Measurements from ENCODE around the gene PIP5K1C. TPM values are rescaled to one million over a fixed set of nuclear protein-coding genes. Genes with fewer than 3 reads are reported as not detected.

PIP5K1C gene
- total and polyA plus RNA-seq, 10 of the 15 experiments (the other 5 are each of a cell fraction or from before 2014, with no cell fraction given), result 0.39 to 19.6 (median 5.3) TPM

DNA sequence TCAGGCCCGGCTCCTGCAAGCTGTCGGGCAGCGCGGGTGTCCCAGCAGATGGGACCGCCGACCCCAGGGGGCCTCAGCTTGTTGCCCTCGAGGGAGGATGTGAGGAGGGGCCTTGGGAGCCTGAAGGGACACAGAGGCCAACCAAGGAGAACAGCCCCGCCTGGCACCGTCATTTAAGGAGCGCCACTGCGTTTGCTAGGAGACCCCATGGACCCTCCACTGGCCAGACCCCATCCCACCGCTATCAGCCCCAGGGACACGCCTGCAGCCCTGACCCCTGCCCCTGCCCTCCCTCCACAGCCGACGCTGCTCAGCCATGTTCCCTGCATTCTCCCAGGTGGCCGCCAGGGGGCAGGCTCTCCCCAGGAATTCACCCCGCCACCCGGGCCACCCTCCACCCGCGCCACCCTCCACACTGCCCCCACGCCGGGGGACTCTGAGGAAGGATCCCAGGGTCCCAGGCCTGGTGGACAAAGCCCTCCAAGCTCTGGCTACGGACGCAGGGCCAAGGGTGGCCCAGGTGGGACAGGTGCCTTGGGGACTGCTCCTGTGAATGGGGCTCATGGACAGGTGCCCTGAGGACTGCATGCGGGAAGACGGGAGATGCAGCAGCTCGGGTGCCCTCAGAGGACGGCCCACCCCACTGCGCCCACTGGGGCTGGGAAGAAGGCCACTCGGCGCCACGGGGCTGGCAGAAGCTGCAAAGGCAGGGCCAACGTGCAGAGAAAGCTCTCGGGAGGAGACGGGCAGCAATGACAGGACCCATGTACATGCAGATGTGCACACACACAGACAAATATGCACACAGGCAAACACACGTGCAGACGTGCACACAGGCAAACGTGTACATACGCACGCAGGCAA is 34.4 kb downstream of the PIP5K1C start (continued):
- TF ChIP-seq, protein P1, sequence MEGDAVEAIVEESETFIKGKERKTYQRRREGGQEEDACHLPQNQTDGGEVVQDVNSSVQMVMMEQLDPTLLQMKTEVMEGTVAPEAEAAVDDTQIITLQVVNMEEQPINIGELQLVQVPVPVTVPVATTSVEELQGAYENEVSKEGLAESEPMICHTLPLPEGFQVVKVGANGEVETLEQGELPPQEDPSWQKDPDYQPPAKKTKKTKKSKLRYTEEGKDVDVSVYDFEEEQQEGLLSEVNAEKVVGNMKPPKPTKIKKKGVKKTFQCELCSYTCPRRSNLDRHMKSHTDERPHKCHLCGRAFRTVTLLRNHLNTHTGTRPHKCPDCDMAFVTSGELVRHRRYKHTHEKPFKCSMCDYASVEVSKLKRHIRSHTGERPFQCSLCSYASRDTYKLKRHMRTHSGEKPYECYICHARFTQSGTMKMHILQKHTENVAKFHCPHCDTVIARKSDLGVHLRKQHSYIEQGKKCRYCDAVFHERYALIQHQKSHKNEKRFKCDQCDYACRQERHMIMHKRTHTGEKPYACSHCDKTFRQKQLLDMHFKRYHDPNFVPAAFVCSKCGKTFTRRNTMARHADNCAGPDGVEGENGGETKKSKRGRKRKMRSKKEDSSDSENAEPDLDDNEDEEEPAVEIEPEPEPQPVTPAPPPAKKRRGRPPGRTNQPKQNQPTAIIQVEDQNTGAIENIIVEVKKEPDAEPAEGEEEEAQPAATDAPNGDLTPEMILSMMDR (IDR thresholded peaks at IDR 0.05 in 2 of 3, conservative IDR thresholded peaks at IDR 0.05 in 1 of 3; ENCODE audit: control insufficient read depth in 2 of 3, extremely low read depth in 1 of 3, insufficient read depth in 1 of 3, low read depth in 3 of 3, low read length in 3 of 3), result peak; percentile 82 to 97 (median 94)
- peak; percentile 19 for TF ChIP-seq SP1 (IDR thresholded peaks at IDR 0.05; ENCODE audit: low read depth, low read length)
- 0 out of 4 replicates have a peak, but pooled peaks of 1 of the 2 experiments have one; percentile 28 for TF ChIP-seq BHLHE40 (IDR thresholded peaks at IDR 0.05; ENCODE audit: borderline replicate concordance in 1 of 2, low read depth in 2 of 2, low read length in 1 of 2)
- peak; percentile 90 for TF ChIP-seq SMC3 (IDR thresholded peaks at IDR 0.05; ENCODE audit: borderline replicate concordance, low read length)
- TF ChIP-seq NBN (IDR thresholded peaks at IDR 0.05), result 0 out of 2 replicates have a peak, but pooled peaks have one; percentile 36

DNA sequence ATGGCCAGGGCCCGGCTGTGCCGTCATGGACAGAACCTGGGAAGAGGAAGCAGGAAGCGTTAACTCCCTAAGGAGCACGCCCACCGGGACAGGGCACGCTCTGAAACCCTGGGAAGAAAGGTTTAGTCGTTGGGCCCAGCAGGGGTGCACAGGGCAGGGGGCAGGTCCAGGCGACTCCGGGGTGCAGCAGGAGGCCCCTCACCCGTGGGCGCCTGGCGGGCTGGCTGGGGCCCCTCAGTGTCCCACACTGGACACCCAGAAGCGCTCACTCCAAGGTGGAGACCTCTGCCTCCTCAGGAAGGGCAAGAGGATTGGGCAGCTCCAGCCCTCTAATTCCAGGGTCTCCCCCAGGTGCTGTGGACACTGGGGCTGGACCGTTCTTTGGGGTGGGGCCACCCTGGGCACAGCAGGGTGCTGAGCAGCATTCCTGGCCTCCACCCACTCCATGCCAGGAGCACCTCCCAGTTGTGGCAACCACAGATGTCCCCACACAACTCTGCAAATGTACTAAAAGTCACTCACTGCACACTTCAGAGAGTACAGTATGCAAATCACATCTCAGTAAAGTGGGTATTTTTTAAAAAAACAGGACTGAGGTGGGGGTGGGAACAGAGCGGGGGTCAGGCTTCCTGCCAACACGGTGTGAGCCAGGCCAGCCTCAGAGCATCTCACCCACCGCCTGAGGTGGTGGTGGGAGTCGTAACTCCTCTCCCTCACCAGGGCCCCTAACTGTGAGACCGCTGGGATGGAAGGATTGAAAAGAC is 35.2 kb downstream of the PIP5K1C start:
- no peaks in the 10 kb centered on the region for H3K79me2 ChIP-seq (ENCODE audit: control insufficient read depth, insufficient read depth, low read length)
- no peak overlapping the region for H3K4me3 ChIP-seq
- 54% methylated on average over 19 of the region's 19 CpGs for WGBS (ENCODE audit: insufficient coverage, insufficient replicate concordance, low lambda C conversion rate, missing lambda C conversion rate)
- intact Hi-C loops (cut with micrococcal nuclease; ENCODE audit: unreplicated experiment) (loop anchor here (1.0 kb wide), 1 partner anchor 41 kb away; no protein-coding TSS in a partner anchor), in situ Hi-C loops (cut with MboI) (loop anchor here (5.0 to 10.0 kb wide), 2 partner anchors 37 to 540 kb away; partner anchors contain the start of gene PIP5K1C)
- H4K20me1 ChIP-seq (ENCODE audit: control insufficient read depth, insufficient read depth), result no peaks in the 10 kb centered on the region
- no peak overlapping the region for H3K9ac ChIP-seq (ENCODE audit: control insufficient read depth, insufficient read depth, low read length)
- peaks cover 11% of the 10 kb centered on the region for H3K4me1 ChIP-seq (ENCODE audit: control insufficient read depth, insufficient read depth, low read length)
- no peaks in the 10 kb centered on the region; the same call in 2 of the 3 replicates for H3K9me3 ChIP-seq (replicated peaks; ENCODE audit: control insufficient read depth, insufficient read depth, low read length)
- ChIA-PET SMC1A (ENCODE audit: uncharacterized antibody, unreplicated experiment) (interaction anchor here (1.0 kb wide), 1 partner anchor 359 kb away, joined by 3 read pairs; no protein-coding TSS in a partner anchor), POLR2A (no interaction called here), RAD21 (ENCODE audit: unreplicated experiment) (no interaction called here), CTCF (interaction anchor here (0.7 to 3.8 kb wide), 4 partner anchors 22 to 43 kb away, joined by 3 to 22 read pairs (median 10); partner anchors contain the start of genes PIP5K1C and TJP3)
- ATAC-seq (peak; percentile 38), FAIRE-seq (peak; percentile 56), DNase-seq (ENCODE audit: low read depth, low spot score) (no peak)
- no peak overlapping the region for H2AFZ ChIP-seq (ENCODE audit: control insufficient read depth, low read depth, low read length)
- H3K27ac ChIP-seq (ENCODE audit: control insufficient read depth, insufficient read depth), result peak overlapping the region; percentile 3; the same call in 1 of the 2 replicates
- H3K4me2 ChIP-seq (ENCODE audit: control insufficient read depth, insufficient read depth), result peak overlapping the region; percentile 76
- peaks cover 0 to 4% of the 10 kb centered on the region in 2 experiments; a peak in 3 of 4 replicates for H3K36me3 ChIP-seq (ENCODE audit: control insufficient read depth in 2 of 2, insufficient read depth in 2 of 2, low read length in 1 of 2)
- no peaks in the 10 kb centered on the region for H3K27me3 ChIP-seq (replicated peaks in 1 of 2; ENCODE audit: control insufficient read depth in 2 of 2, insufficient read depth in 2 of 2, low read length in 1 of 2)
- no TSS peak for BruUV-seq (replicated peaks)
- TF ChIP-seq SUPT20H (IDR thresholded peaks at IDR 0.05; ENCODE audit: borderline replicate concordance, control insufficient read depth, low read depth, low read length) (no peak), CBX3 (IDR thresholded peaks at IDR 0.05; ENCODE audit: borderline replicate concordance, low read depth) (no peak), ZNF384 (IDR thresholded peaks at IDR 0.05; ENCODE audit: borderline replicate concordance, low read depth, low read length) (0 out of 2 replicates have a peak, but pooled peaks have one; percentile 14), FOS (IDR thresholded peaks at IDR 0.05; ENCODE audit: borderline replicate concordance, extremely low read depth, insufficient read length) (no peak), NR2F1 (conservative IDR thresholded peaks at IDR 0.05) (no peak), EED (IDR thresholded peaks at IDR 0.05; ENCODE audit: low read depth) (0 out of 2 replicates have a peak, but pooled peaks have one; percentile 39)
- TF ChIP-seq, protein P2, sequence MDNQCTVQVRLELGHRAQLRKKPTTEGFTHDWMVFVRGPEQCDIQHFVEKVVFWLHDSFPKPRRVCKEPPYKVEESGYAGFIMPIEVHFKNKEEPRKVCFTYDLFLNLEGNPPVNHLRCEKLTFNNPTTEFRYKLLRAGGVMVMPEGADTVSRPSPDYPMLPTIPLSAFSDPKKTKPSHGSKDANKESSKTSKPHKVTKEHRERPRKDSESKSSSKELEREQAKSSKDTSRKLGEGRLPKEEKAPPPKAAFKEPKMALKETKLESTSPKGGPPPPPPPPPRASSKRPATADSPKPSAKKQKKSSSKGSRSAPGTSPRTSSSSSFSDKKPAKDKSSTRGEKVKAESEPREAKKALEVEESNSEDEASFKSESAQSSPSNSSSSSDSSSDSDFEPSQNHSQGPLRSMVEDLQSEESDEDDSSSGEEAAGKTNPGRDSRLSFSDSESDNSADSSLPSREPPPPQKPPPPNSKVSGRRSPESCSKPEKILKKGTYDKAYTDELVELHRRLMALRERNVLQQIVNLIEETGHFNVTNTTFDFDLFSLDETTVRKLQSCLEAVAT (IDR thresholded peaks at IDR 0.05), result no peak
